ENCODE results near the gene CACNA1H. TPM values are rescaled to one million over a fixed set of nuclear protein-coding genes. Genes with fewer than 3 reads are reported as not detected.

CACNA1H gene
- total and polyA plus RNA-seq, 2 of the 8 experiments (the other 6 are each of a cell fraction or from before 2014, with no cell fraction given): 14.0 to 28.7 TPM

DNA sequence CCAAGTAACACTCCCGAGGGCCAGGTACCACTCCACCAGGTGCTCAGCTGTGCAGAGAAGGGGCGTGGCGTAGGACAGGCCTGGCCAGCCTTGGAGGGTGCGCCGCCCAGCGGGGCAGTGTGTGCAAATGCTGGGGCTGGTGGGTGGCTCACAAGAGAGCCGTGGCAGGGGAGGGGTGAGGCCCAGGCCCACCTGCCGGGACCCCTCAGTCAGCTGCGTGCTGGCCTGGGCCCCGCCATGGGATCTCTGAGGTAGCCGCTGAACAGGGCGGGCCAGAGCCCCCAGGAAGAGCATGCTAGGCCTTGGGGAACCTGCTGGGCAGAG lies 63.4 kb downstream of the CACNA1H start:
- no peaks in the 10 kb centered on the region for H3K27me3 ChIP-seq (replicated peaks in 1 of 4; ENCODE audit: control insufficient read depth in 3 of 4, extremely low read depth in 1 of 4, insufficient read depth in 3 of 4, low read length in 3 of 4)
- no peak overlapping the region for H3K27ac ChIP-seq (ENCODE audit: low read depth, low read length)
- H3K18ac ChIP-seq (ENCODE audit: extremely low read depth, low read length): no peak overlapping the region
- H2BK120ac ChIP-seq (replicated peaks; ENCODE audit: low read depth, low read length): no peak overlapping the region
- CTCF ChIA-PET (ENCODE audit: partially characterized antibody): interaction anchor here (1.3 kb wide), 1 partner anchor 16 kb away, joined by 4 read pairs; no protein-coding TSS in a partner anchor
- no peak overlapping the region for H3K4ac ChIP-seq (replicated peaks; ENCODE audit: insufficient read length, low read depth, low read length)
- H4K5ac ChIP-seq (ENCODE audit: insufficient read length, low read depth, low read length): no peak overlapping the region
- no peak overlapping the region for H3K9ac ChIP-seq (replicated peaks in 1 of 4; ENCODE audit: extremely low read depth in 1 of 4, low read depth in 3 of 4, low read length in 3 of 4)
- H2BK12ac ChIP-seq (ENCODE audit: low read depth, low read length): no peak overlapping the region
- H4K8ac ChIP-seq (ENCODE audit: extremely low read depth, insufficient read depth, low read length): no peak overlapping the region
- H2BK5ac ChIP-seq (ENCODE audit: low read depth, low read length): no peak overlapping the region
- peaks cover 2 to 72% (median 10%) of the 10 kb centered on the region in 4 experiments; a peak in 6 of 8 replicates for H3K36me3 ChIP-seq (ENCODE audit: control insufficient read depth in 2 of 4, insufficient read depth in 4 of 4, low read length in 3 of 4)
- no peaks in the 10 kb centered on the region for H3K4me1 ChIP-seq (replicated peaks in 1 of 4; ENCODE audit: control insufficient read depth in 3 of 4, insufficient read depth in 4 of 4, low read length in 3 of 4)
- no peak overlapping the region for H3K23ac ChIP-seq (ENCODE audit: insufficient read length)
- H3K23me2 ChIP-seq (ENCODE audit: low read depth, low read length): no peaks in the 10 kb centered on the region
- H3K4me3 ChIP-seq (ENCODE audit: extremely low read depth in 1 of 4, insufficient read depth in 2 of 4, low read depth in 3 of 4, low read length in 4 of 4): no peak overlapping the region
- H3K56ac ChIP-seq (replicated peaks; ENCODE audit: insufficient read length, low read depth, low read length): no peak overlapping the region
- H3K79me2 ChIP-seq (ENCODE audit: control insufficient read depth in 1 of 2, insufficient read depth in 2 of 2, low read length in 2 of 2): no peaks in the 10 kb centered on the region
- H3K9me3 ChIP-seq (ENCODE audit: insufficient read depth in 2 of 2, low read depth in 1 of 2, low read length in 1 of 2): no peaks in the 10 kb centered on the region
- no peak overlapping the region for H4K91ac ChIP-seq (replicated peaks; ENCODE audit: insufficient read length, low read length)
- H3K4me2 ChIP-seq (ENCODE audit: insufficient read depth in 1 of 2, low read depth in 2 of 2, low read length in 2 of 2): no peak overlapping the region
- no peak overlapping the region for H2AFZ ChIP-seq (ENCODE audit: low read length)
- no peak for DNase-seq (ENCODE audit: low read depth in 1 of 2, low spot score in 2 of 2)
- POLR2A ChIA-PET (ENCODE audit: partially characterized antibody): interaction anchor here (0.5 kb wide), 1 partner anchor 64 kb away, joined by 4 read pairs; no protein-coding TSS in a partner anchor
- H2BK15ac ChIP-seq (ENCODE audit: low read length): no peak overlapping the region
- WGBS, 2 experiments (ENCODE audit: extremely low coverage in 1 of 2, insufficient coverage in 1 of 2, insufficient read length in 1 of 2, insufficient replicate concordance in 2 of 2, low coverage in 1 of 2, low lambda C conversion rate in 2 of 2, missing lambda C conversion rate in 1 of 2): 82% methylated on average over 11 of the region's 12 CpGs; no CpG with 5 or more reads in 1 of the 2 experiments
- H3K79me1 ChIP-seq (ENCODE audit: low read depth, low read length): no peaks in the 10 kb centered on the region
- H3K14ac ChIP-seq (ENCODE audit: insufficient read length): no peak overlapping the region
- no peak for FAIRE-seq
- no peak overlapping the region for H2BK20ac ChIP-seq (ENCODE audit: low read length)
- no peak overlapping the region for H2AK5ac ChIP-seq (ENCODE audit: low read depth, low read length)
- no peak for TF ChIP-seq EP300 (IDR thresholded peaks at IDR 0.05; ENCODE audit: borderline replicate concordance in 1 of 2, low read depth in 2 of 2, low read length in 2 of 2)
- no peak for TF ChIP-seq RXRA (IDR thresholded peaks at IDR 0.05; ENCODE audit: insufficient read depth, low read depth, low read length)
- no peak for TF ChIP-seq ZNF274 (IDR thresholded peaks at IDR 0.05; ENCODE audit: borderline replicate concordance, extremely low read depth, low read length)
- no peak for TF ChIP-seq PHF8 (conservative IDR thresholded peaks at IDR 0.05; ENCODE audit: low read depth, low read length)
- no peak for TF ChIP-seq BACH1 (IDR thresholded peaks at IDR 0.05; ENCODE audit: low read length)
- TF ChIP-seq, protein P1, sequence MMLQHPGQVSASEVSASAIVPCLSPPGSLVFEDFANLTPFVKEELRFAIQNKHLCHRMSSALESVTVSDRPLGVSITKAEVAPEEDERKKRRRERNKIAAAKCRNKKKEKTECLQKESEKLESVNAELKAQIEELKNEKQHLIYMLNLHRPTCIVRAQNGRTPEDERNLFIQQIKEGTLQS (IDR thresholded peaks at IDR 0.05; ENCODE audit: insufficient read depth, low read depth, low read length): no peak
- no peak for TF ChIP-seq SP4 (IDR thresholded peaks at IDR 0.05; ENCODE audit: low read length)
- no peak for TF ChIP-seq KDM5A (IDR thresholded peaks at IDR 0.05; ENCODE audit: low read length)
- TF ChIP-seq JUN (IDR thresholded peaks at IDR 0.05; ENCODE audit: low read depth, low read length): no peak
- TF ChIP-seq NANOG (IDR thresholded peaks at IDR 0.05; ENCODE audit: insufficient read depth, low read depth, low read length, poor library complexity, severe bottlenecking): no peak
- peaks cover 0 to 4% of the 10 kb centered on the region in 2 experiments for H4K20me1 ChIP-seq (replicated peaks in 1 of 2; ENCODE audit: control insufficient read depth in 1 of 2, insufficient read depth in 2 of 2, low read length in 2 of 2)
